GM21447 (cell line): ENCODE data around the gene DCAF15.

Source experiments
- ATAC-seq: cut with Tn5 transposase; IDR thresholded peaks from one replicate; pipeline ENCODE4 v1.9.1; 2021; ENCODE audit not compliant: unreplicated experiment

DCAF15 gene

GRCh38 chr19:13974073-13974472, 21.8 kb downstream of the DCAF15 start:
- ATAC-seq, result no peak

GRCh38 chr19:13975870-13976269, 23.6 kb downstream of the DCAF15 start:
- no peak for ATAC-seq

DNA sequence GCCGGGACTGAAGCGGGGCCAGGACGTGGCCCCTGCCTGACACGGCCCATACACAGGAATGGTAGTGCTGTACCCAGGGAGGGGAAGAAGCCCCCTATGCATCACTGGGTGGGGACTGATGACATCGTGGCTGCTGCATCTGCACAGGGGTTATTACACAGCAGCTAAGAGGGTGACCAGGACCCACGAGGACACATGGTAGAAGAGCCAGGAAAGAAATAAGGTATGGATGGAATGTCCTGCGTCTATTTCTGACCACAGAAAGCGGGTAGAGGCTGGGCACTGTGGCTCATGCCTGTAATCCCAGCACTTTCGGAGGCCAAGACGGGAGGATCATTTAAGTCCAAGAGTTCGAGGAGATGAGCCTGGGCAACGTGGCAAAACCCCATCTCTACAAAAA, 24.1 kb downstream of the DCAF15 start:
- no peak for ATAC-seq

DNA sequence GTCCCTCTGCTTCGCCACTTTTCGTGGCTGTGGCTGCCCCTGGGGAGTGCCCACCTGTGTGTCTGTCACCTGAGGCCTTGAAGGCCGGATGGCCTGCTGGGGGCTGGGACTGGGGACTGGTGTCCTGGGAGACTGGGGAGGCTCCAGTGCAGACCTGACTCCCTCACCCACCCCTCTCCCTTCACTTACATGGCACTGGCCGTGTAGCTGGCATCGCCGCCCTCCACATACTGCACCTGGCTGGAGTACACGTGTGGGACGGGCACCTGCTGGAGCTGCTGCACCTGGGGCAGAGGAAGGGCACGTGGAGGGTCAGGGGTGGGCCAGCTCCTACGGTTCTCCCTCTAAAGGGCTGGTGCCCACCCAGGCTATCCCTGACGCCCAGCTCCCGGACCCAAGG, 25.5 kb downstream of the DCAF15 start:
- ATAC-seq, result no peak

DNA sequence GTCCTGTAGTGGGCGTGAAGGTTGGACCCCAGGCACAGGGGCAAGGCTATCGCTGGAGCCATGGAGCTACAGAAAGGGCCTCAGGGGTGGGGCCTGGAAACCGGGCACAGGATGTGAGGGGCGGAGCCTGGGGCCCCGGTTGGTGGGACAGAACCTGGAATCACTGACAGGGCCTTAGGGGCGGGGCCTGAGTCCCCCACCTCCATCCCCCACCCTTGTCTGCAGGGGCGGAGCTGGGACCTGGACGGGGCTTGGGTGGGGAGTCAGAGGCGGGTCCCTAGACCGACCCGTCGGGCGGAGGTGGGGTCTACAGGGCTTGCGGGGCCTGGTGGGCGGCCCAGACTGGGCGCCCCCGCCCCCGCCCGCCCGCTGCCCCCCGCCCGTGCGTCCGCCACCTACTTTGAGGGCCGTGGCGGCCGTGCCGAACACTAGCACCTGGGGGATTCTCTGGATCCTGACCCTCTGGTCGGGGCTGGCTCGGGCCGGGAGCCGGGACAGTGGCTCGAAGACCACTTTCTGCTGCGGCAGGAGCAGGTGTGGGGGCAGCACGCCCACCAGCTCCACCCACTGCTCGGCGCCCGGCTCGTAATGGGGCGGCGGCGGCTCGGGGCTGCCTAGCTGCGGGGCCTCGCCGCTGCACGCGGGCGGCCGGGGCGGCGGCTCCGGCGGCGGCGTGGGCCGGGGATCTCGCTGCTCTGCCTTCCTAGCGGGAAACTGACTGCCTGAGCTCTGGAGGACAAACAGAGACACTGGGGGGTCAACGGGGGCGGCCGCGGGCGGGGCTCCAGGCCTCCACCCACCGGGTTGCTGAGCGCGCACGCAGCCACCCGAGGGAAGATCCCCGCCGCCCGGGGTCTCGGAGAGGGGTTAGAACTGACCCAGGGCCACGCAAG, 26.3 kb downstream of the DCAF15 start:
- no peak for ATAC-seq

DNA sequence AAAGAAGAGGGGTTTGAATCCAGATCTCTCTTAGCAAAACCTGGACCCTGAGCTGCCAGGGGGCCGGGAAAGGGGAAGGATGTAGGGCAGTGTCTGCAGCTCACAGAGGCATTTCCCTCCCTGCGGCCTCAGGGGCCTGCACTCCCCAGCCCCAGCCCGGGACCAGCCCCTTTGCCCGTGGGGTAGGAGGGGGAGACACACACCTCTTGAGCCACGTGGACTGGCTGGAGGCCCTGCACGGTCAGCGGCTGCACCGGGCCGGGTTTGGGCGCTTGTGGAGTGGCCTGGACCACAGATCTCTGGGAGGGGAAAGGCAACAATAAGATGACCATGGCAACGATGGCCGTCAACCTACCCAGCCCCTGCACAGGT, 26.9 kb downstream of the DCAF15 start:
- ATAC-seq, result no peak

GRCh38 chr19:13979686-13980085, 27.4 kb downstream of the DCAF15 start:
- no peak for ATAC-seq

- no peak for ATAC-seq
Observed at GRCh38 chr19:13980340-13980739, 28.0 kb downstream of the DCAF15 start.

- no peak for ATAC-seq
Observed at GRCh38 chr19:13981021-13981420, 28.7 kb downstream of the DCAF15 start.

GRCh38 chr19:13981467-13981866, 29.2 kb downstream of the DCAF15 start:
- ATAC-seq, result no peak

GRCh38 chr19:13981988-13982501, 29.7 kb downstream of the DCAF15 start:
- no peak for ATAC-seq

DNA sequence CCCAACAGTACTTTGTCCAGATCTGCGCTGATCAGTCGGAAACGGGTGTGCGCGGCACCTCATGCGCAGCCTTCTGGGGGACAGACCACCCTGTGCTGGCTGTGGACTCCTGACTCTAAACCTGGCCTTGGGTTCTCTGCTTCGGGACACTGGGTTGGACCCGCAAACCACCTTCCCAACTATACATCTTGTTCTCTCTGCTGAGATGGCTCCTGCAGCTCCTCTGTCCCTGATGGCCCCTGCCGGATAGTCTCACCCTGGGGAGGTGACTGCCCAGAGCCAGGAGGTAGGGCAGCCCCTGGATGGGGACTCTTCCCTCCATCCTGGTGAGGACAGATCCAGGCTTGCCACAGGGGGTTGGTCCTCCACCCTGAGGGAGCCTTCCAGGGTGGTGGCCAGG, 30.5 kb downstream of the DCAF15 start:
- ATAC-seq, result no peak

GRCh38 chr19:13983213-13983889, 31.0 kb downstream of the DCAF15 start:
- no peak for ATAC-seq

DNA sequence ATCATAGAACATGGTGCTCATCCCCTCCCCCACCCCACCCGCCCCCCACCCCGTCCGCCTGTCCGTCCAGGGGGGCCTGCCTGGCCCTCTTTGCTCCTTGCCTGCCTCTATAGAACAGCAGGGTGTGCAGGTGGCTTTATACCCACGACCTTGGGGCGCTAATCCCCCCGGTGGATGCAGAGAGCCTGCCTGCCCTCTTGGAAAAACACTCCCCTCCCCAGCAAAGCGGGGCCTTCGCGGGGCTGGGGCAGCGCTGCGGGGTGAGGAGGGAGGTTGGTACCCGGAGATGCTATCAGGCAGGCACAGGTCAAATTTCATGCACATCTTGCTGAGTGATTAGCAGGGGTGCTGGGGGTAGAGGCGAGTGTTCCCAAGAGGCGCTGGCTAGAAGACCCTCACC, 31.9 kb downstream of the DCAF15 start:
- ATAC-seq, result no peak

GRCh38 chr19:13984875-13985741, 32.8 kb downstream of the DCAF15 start:
- no peak for ATAC-seq

DNA sequence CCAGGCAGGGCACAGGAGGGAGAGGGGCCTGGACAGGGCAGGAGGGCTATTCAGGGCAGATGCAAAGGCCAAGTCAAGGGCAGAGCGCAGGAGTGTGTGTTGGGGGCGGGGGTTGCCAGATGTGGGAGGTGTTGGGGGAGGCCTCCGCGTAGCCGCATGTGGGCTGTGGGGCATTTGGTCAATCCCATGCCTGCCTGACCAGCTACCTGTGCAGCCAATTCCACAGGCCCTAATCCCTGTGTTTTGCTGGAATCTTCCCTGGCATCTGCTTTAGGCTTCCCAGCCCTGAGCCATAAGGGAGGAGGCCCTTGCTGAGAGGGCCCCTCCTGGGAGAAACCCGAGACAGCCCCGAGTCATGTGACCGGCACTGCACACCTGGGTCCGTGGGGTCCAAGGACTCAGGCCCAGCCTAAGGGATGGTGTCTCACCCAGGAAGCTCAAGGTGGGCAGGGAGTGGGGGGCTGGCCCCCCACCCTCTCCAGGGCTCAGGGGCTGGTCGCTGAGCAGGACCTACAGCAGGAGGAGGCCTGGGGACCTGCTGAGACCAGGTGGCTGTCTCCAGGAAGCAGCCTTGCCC, 33.5 kb downstream of the DCAF15 start:
- peak; percentile 6 for ATAC-seq

DNA sequence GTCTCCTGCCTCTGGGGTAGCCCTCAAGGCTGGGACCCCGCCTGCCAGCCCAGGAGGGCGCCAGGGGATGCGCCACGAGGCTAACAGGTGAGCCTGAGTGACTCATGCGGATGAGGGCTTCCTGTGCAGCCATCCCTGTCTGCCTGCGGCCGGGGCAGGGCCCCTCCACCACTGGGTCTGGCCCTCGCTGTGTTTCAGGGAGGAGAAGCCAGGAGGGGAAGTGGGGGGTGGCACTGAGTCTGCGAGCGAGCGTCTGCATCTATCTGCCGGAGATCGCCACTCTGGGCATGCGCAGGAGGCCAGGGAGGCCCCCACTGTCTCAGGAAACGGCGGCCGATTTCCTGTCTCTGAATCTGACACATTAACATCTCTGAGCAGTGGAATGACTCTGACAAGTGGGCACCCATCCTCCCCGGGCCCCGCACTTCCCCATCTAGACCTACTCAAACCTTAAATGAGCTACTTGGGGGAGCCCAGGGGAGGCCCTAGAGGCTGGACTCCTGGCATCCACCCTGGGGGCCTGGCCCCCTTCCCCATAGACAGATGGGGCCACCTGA, 34.1 kb downstream of the DCAF15 start:
- peak; percentile 89 for ATAC-seq

DNA sequence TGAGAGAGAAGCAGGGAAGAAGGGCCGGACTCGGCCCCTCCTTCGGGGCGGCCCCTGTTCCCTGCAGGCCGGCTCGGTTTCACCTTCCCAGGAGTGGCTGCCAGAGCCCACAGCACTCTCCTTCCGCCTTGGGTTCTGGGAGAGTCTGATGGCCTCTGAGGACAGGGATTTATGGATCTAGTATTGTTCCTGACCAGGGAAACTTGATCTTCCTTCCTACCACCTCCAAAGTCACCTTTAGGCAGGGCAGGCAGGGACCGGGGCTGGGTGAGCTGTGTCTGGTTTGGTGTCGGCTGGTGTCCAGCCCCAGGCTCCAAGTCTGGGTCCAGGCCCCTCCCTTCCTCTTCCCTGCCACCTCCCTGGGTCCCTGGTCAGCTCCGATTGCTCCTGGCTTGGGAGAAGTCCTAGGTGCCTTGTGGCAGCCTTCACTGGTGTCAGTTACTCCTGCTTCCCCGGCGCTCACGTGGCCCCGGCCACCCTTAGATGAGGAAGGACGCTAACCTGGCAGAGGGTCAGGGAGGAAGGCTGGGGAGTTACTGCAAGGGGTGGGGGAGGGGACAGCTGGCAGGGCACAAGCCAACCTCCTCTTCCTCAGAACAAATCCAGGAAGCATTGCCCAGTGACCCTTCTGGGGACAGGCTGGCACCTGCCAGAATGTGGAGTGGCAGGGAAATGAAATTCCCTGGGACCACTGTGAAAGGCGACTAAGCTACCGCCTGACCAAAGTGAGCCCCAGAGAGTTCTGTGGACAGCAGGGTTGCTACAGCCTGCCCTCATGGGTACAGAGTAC, 35.0 kb downstream of the DCAF15 start:
- no peak for ATAC-seq

DNA sequence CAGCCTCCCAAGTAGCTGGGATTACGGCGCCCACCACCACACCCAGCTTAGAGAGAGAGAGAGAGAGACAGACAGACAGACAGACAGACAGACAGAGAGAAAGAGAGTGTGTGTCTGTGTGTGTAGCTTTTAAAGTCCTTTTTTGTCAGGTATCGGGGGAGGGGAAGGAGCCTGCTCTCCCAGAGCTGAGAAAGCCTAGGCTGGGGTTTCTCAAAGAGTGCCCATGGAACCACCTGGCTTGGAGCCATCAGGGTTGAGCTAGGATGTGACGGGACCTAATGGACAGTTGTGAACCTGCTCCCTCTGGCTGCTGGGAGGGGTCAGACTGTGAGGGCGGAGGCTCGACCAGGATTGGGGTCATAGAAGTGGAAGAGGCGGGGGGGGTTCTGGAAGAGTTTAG, 37.2 kb downstream of the DCAF15 start:
- no peak for ATAC-seq

- no peak for ATAC-seq
Observed at GRCh38 chr19:13990085-13990484, 37.8 kb downstream of the DCAF15 start.
